Suprapubic skin (tissue), 4 donors: ENCODE data around the gene RFC2.

Experiments used
- EP300 ChIP-seq: sonication (generic); formaldehyde crosslinking; IDR thresholded peaks from one replicate; pipeline ENCODE4 v1.6.1; 2017; ENCODE audit warnings: antibody characterized with exemption
- POLR2A ChIP-seq, 2 donors: fragments of 450-650 bp; IDR thresholded peaks; one replicate each; pipeline ENCODE4 v1.6.1; 2017; ENCODE audit warnings: antibody characterized with exemption in 2 of 2, mild to moderate bottlenecking in 2 of 2, moderate library complexity in 2 of 2
- POLR2AphosphoS5 ChIP-seq, 3 donors: sonication (generic); formaldehyde crosslinking; IDR thresholded peaks; one replicate each; pipeline ENCODE4 v1.6.1; 2017; ENCODE audit warnings: antibody characterized with exemption in 3 of 3
- TF ChIP-seq, protein P1 (sequence below), 2 donors: fragments of 200-600 bp in 1 of 2; fragments of 450-650 bp in 1 of 2; sonication (generic) in 1 of 2; IDR thresholded peaks; one replicate each; pipeline ENCODE4 v1.5.1; 2016 to 2019; ENCODE audit warnings: antibody characterized with exemption in 2 of 2, mild to moderate bottlenecking in 1 of 2, moderate library complexity in 1 of 2

DNA sequence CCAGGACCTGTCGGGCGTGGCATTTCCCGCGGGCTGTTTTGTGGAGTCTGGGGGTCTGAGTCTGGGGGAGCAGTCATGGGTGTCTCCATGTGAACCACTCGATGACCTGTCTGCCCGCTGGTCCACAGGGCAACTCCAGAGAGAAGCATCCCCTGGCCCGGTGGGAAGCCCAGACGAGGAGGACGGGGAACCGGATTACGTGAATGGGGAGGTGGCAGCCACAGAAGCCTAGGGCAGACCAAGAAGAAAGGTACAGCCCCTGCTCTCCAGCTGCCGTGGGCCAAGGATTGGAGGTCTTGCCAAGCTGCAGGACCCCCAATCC is 29.7 kb downstream of the RFC2 start:
- no peak for TF ChIP-seq EP300
- TF ChIP-seq, protein P1, sequence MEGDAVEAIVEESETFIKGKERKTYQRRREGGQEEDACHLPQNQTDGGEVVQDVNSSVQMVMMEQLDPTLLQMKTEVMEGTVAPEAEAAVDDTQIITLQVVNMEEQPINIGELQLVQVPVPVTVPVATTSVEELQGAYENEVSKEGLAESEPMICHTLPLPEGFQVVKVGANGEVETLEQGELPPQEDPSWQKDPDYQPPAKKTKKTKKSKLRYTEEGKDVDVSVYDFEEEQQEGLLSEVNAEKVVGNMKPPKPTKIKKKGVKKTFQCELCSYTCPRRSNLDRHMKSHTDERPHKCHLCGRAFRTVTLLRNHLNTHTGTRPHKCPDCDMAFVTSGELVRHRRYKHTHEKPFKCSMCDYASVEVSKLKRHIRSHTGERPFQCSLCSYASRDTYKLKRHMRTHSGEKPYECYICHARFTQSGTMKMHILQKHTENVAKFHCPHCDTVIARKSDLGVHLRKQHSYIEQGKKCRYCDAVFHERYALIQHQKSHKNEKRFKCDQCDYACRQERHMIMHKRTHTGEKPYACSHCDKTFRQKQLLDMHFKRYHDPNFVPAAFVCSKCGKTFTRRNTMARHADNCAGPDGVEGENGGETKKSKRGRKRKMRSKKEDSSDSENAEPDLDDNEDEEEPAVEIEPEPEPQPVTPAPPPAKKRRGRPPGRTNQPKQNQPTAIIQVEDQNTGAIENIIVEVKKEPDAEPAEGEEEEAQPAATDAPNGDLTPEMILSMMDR (IDR thresholded peaks at IDR 0.05), result no peak
- TF ChIP-seq POLR2AphosphoS5 (IDR thresholded peaks at IDR 0.05), result no peak
- no peak for TF ChIP-seq POLR2A (IDR thresholded peaks at IDR 0.05)
